Activated CD8-positive, alpha-beta memory T cell treated with anti-CD3 and anti-CD28 coated beads, Interleukin-2, amount 50 U/mL, for 24 hours (primary cell): Measurements from ENCODE around the gene VCAN.

ENCODE experiments used
- DNase-seq: peaks from one replicate; pipeline ENCODE4 v3.0.0-alpha.2; 2020; ENCODE audit errors: extremely low read depth

The VCAN gene

GRCh38 chr5:83494666-83495065, 23.1 kb downstream of the VCAN start:
- no peak for DNase-seq

GRCh38 chr5:83496626-83497025, 25.1 kb downstream of the VCAN start:
- DNase-seq, result no peak

GRCh38 chr5:83498585-83498984, 27.0 kb downstream of the VCAN start:
- DNase-seq, result no peak

GRCh38 chr5:83503662-83504061, 32.1 kb downstream of the VCAN start:
- no peak for DNase-seq

- DNase-seq, result no peak
These were observed 35.9 kb downstream of the VCAN start for GRCh38 chr5:83507431-83507830.

GRCh38 chr5:83509540-83509939, 38.0 kb downstream of the VCAN start:
- DNase-seq, result no peak

GRCh38 chr5:83510260-83510659, 38.7 kb downstream of the VCAN start:
- no peak for DNase-seq

- no peak for DNase-seq
These were observed 40.7 kb downstream of the VCAN start for GRCh38 chr5:83512061-83512745.

GRCh38 chr5:83513081-83513480, 41.5 kb downstream of the VCAN start:
- no peak for DNase-seq

GRCh38 chr5:83513491-83513890, 41.9 kb downstream of the VCAN start:
- no peak for DNase-seq

GRCh38 chr5:83516377-83516776, 44.8 kb downstream of the VCAN start:
- DNase-seq, result no peak

- no peak for DNase-seq
These were observed 45.6 kb downstream of the VCAN start for GRCh38 chr5:83517072-83517687.

GRCh38 chr5:83517688-83518085, 46.1 kb downstream of the VCAN start:
- no peak for DNase-seq

GRCh38 chr5:83518319-83519061, 46.9 kb downstream of the VCAN start:
- no peak for DNase-seq

- no peak for DNase-seq
These were observed 50.9 kb downstream of the VCAN start for GRCh38 chr5:83522446-83522845.

GRCh38 chr5:83523929-83524328, 52.4 kb downstream of the VCAN start:
- DNase-seq, result no peak

GRCh38 chr5:83524345-83524744, 52.8 kb downstream of the VCAN start:
- DNase-seq, result no peak

GRCh38 chr5:83524991-83525390, 53.4 kb downstream of the VCAN start:
- no peak for DNase-seq

GRCh38 chr5:83526289-83526688, 54.7 kb downstream of the VCAN start:
- DNase-seq, result no peak

- DNase-seq, result no peak
These were observed 55.7 kb downstream of the VCAN start for GRCh38 chr5:83527221-83527620.

GRCh38 chr5:83527722-83528438, 56.3 kb downstream of the VCAN start:
- DNase-seq, result no peak

GRCh38 chr5:83528439-83528769, 56.9 kb downstream of the VCAN start:
- DNase-seq, result no peak

- no peak for DNase-seq
These were observed 58.6 kb downstream of the VCAN start for GRCh38 chr5:83530193-83530592.
